ENCODE data around the gene FANCI. TPM values are rescaled to one million over a fixed set of nuclear protein-coding genes. Genes with fewer than 3 reads are reported as not detected.

FANCI gene
- total RNA-seq, 1 experiment from 2014 or later, result 112 TPM

GRCh38 chr15:89308236-89308635 lies 64.5 kb downstream of the FANCI start:
- H3K9me3 ChIP-seq (ENCODE audit: control insufficient read depth in 1 of 2, insufficient read depth in 1 of 2, low read depth in 1 of 2, low read length in 2 of 2), result no peaks in the 10 kb centered on the region
- no peak overlapping the region for H3K4me2 ChIP-seq (ENCODE audit: low read length)
- H2AFZ ChIP-seq (ENCODE audit: low read depth, low read length, poor library complexity, severe bottlenecking), result no peak overlapping the region
- H3K4me1 ChIP-seq (ENCODE audit: control insufficient read depth in 1 of 2, insufficient read depth in 2 of 2, low read length in 2 of 2), result no peaks in the 10 kb centered on the region
- H3K27ac ChIP-seq (ENCODE audit: low read depth, low read length), result no peak overlapping the region
- H3K79me2 ChIP-seq (ENCODE audit: insufficient read depth, low read length), result no peaks in the 10 kb centered on the region
- peaks cover 32 to 66% of the 10 kb centered on the region in 2 experiments for H3K36me3 ChIP-seq (ENCODE audit: control insufficient read depth in 1 of 2, insufficient read depth in 2 of 2, low read length in 2 of 2)
- TF ChIP-seq ZFX (IDR thresholded peaks at IDR 0.05), result no peak
- TF ChIP-seq ZBTB33 (IDR thresholded peaks at IDR 0.05; ENCODE audit: extremely low read depth, insufficient replicate concordance, low read length), result no peak
- TF ChIP-seq YY1 (IDR thresholded peaks at IDR 0.05; ENCODE audit: extremely low read depth, insufficient replicate concordance, low read depth, low read length), result no peak
- no peak for TF ChIP-seq EGR1 (IDR thresholded peaks at IDR 0.05; ENCODE audit: low read depth)
- TF ChIP-seq CTCF (IDR thresholded peaks at IDR 0.05 in 2 of 3, conservative IDR thresholded peaks at IDR 0.05 in 1 of 3; ENCODE audit: borderline replicate concordance in 1 of 3, insufficient read depth in 1 of 3, low read depth in 2 of 3, low read length in 2 of 3), result no peak
- TF ChIP-seq EZH2phosphoT487 (IDR thresholded peaks at IDR 0.05; ENCODE audit: borderline replicate concordance), result no peak
- no peak for TF ChIP-seq POLR2AphosphoS5 (IDR thresholded peaks at IDR 0.05; ENCODE audit: low read depth, low read length)
- TF ChIP-seq CEBPB (IDR thresholded peaks at IDR 0.05; ENCODE audit: low read depth), result no peak
- TF ChIP-seq ZNF274 (IDR thresholded peaks at IDR 0.05; ENCODE audit: low read depth, low read length), result no peak
- no peak for TF ChIP-seq MAX (IDR thresholded peaks at IDR 0.05)
- no peak for TF ChIP-seq EZH2 (IDR thresholded peaks at IDR 0.05)
- no peak for TF ChIP-seq SIN3A (IDR thresholded peaks at IDR 0.05; ENCODE audit: low read depth)
- no peak for TF ChIP-seq RAD21 (IDR thresholded peaks at IDR 0.05; ENCODE audit: low read depth)
- TF ChIP-seq FOSL1 (IDR thresholded peaks at IDR 0.05; ENCODE audit: low read depth), result no peak
- no peak for TF ChIP-seq ELF1 (IDR thresholded peaks at IDR 0.05; ENCODE audit: borderline replicate concordance, low read depth)
- no peak for TF ChIP-seq ATF3 (IDR thresholded peaks at IDR 0.05)
- no peak for TF ChIP-seq SP1 (IDR thresholded peaks at IDR 0.05; ENCODE audit: low read depth)
- BruUV-seq (replicated peaks), result no TSS peak
- ChIA-PET POLR2A (interaction anchor here (1.5 kb wide), 1 partner anchor 27 kb away, joined by 5 read pairs; the partner anchor contains the start of gene POLG), CTCF (interaction anchor here (1.5 kb wide), 1 partner anchor 101 kb away, joined by 5 read pairs; no protein-coding TSS in a partner anchor), RAD21 (ENCODE audit: low non-redundant PET in 1 of 2, low total read pairs in 2 of 2, uncharacterized antibody in 2 of 2, unreplicated experiment in 2 of 2) (no interaction called here)
- ATAC-seq (no peak), DNase-seq (ENCODE audit: low read depth, low spot score) (no peak)
- H3K9me2 ChIP-seq (ENCODE audit: insufficient read depth), result no peaks in the 10 kb centered on the region
- H3K27me3 ChIP-seq (ENCODE audit: insufficient read depth, low read length), result no peaks in the 10 kb centered on the region
- no peaks in the 10 kb centered on the region for H4K20me1 ChIP-seq (ENCODE audit: insufficient read depth)
- H3K9ac ChIP-seq (ENCODE audit: low read length), result no peak overlapping the region
- H3K4me3 ChIP-seq (replicated peaks in 1 of 2; ENCODE audit: low read depth in 1 of 2, low read length in 2 of 2), result no peak overlapping the region
- intact Hi-C loops (cut with micrococcal nuclease), result no loop called here
